ENCODE results near the gene PLPP1.

GRCh38 chr5:55577353-55578060 is 42.7 kb upstream of the PLPP1 start:
- no peak for TF ChIP-seq GATA2 (IDR thresholded peaks at IDR 0.05; ENCODE audit: low read depth, low read length)
- no peak for TF ChIP-seq GATA3 (IDR thresholded peaks at IDR 0.05; ENCODE audit: low read depth, low read length)

Measured in SH-SY5Y (cell line).